Right lobe of liver (tissue), 6 donors: ENCODE results near the gene YARS1. TPM values are rescaled to one million over a fixed set of nuclear protein-coding genes. Genes with fewer than 3 reads are reported as not detected.

Experiments used
- ATAC-seq, 4 donors: fragments of 200-7000 bp; cut with Tn5 transposase; one replicate each; pipeline ENCODE4 v1.9.1; 2020; ENCODE audit warnings: mild to moderate bottlenecking in 4 of 4, moderate library complexity in 4 of 4
- DNase-seq, 3 donors: peaks; one replicate each; pipeline ENCODE4 v3.0.0-alpha.2; 2020
- H3K27ac ChIP-seq, 3 donors: fragments of 200-600 bp; one replicate each; pipeline ENCODE4 v1.8.0; 2022
- H3K27me3 ChIP-seq, 2 donors: fragments of 200-600 bp; one replicate each; pipeline ENCODE4 v1.8.0; 2022
- H3K36me3 ChIP-seq, 4 donors: fragments of 200-600 bp; sonication (generic) in 1 of 4; one replicate each; pipeline versions ENCODE4 v1.5.1 to v1.8.0; 2017 to 2022; ENCODE audit warnings: control low read depth in 1 of 4
- H3K4me1 ChIP-seq, 4 donors: fragments of 200-600 bp; sonication (generic) in 1 of 4; one replicate each; pipeline versions ENCODE4 v1.5.1 to v1.8.0; 2017 to 2022; ENCODE audit warnings: control low read depth in 1 of 4
- H3K4me3 ChIP-seq, 3 donors: fragments of 200-600 bp; one replicate each; pipeline ENCODE4 v1.8.0; 2022
- H3K9me3 ChIP-seq, 4 donors: fragments of 200-600 bp; sonication (generic) in 1 of 4; one replicate each; pipeline versions ENCODE4 v1.5.1 to v1.8.0; 2017 to 2022; ENCODE audit warnings: control low read depth in 1 of 4
- CTCF ChIP-seq, 4 donors: fragments of 200-600 bp in 3 of 4; fragments of 450-650 bp in 1 of 4; IDR thresholded peaks; one replicate each; pipeline versions ENCODE4 v1.5.1 to v1.8.0; 2016 to 2022; ENCODE audit warnings: antibody characterized with exemption in 4 of 4, mild to moderate bottlenecking in 2 of 4
- POLR2A ChIP-seq: fragments of 450-650 bp; IDR thresholded peaks from one replicate; pipeline ENCODE4 v1.6.1; 2017; ENCODE audit warnings: antibody characterized with exemption, mild to moderate bottlenecking
- WGBS: methylation state at CpG from one replicate; pipeline ENCODE4 v1.1.6; 2018; ENCODE audit warnings: low coverage, low lambda C conversion rate; ENCODE audit not compliant: insufficient coverage; ENCODE audit errors: missing lambda C conversion rate; 5-methylcytosine and 5-hydroxymethylcytosine counted together
- intact Hi-C, 2 donors: fragments of 100-400 bp; cut with DNase I; formaldehyde crosslinking; loops; one replicate each; pipeline versions ENCODE4 v1.11.2 to v1.14.1; 2022
- total RNA-seq, 6 experiments: library from RNA; depleted of rRNA in 2 of 6; stranded (reverse); fragments of >200 nt in 2 of 6; fragmentation: NEBNext Ultra II Directional in 3 of 6; extraction: Animal tissue kit (Norgen Biotek cat#: 25700) in 3 of 6; gene quantifications; one replicate each; pipeline versions ENCODE4 v1.1.0 to v1.2.4, GENCODE V29; 2016 to 2023
- donor health status: DM: no; HTN: yes; CAD: no.
- donor health status: DM: no; HTN: no; CAD: no.
- donor health status: DM: no; HTN: no; CAD: no.
- donor health status: DM: no; HTN: yes; CAD: no.
- donor health status: DM: no; HTN: yes; CAD: no.

Gene YARS1
- total RNA-seq, 6 experiments from 2014 or later: 37.4 to 84.3 (median 53.5) TPM

- Histone ChIP-seq H3K36me3 (peaks cover 0 to 21% (median 7%) of the 10 kb centered on the region in 4 donors), H3K27ac (no peak overlapping the region)
- intact Hi-C loops: no loop called here
These were observed 41.6 kb upstream of the YARS1 start for GRCh38 chr1:32858791-32859190.

GRCh38 chr1:32858136-32858535 is 41.0 kb upstream of the YARS1 start:
- Histone ChIP-seq H3K36me3 (peaks cover 0 to 21% (median 7%) of the 10 kb centered on the region in 4 donors), H3K4me1 (peaks cover 0 to 9% (median 4%) of the 10 kb centered on the region in 4 donors), H3K4me3 (no peak overlapping the region), H3K27me3 (no peaks in the 10 kb centered on the region), H3K27ac (no peak overlapping the region), H3K9me3 (no peaks in the 10 kb centered on the region)
- no peak for ATAC-seq
- DNase-seq: no peak
- 88% methylated on average over 2 of the region's 2 CpGs for WGBS
- TF ChIP-seq CTCF (IDR thresholded peaks at IDR 0.05): no peak
- TF ChIP-seq POLR2A: no peak
- intact Hi-C loops: no loop called here

More at GRCh38 chr1:32858791-32859190, 41.6 kb upstream of the YARS1 start:
- WGBS: 94% methylated on average over 5 of the region's 7 CpGs
- no peaks in the 10 kb centered on the region for H3K9me3 ChIP-seq
- H3K4me3 ChIP-seq: no peak overlapping the region
- TF ChIP-seq CTCF (IDR thresholded peaks at IDR 0.05): no peak
- no peak for TF ChIP-seq POLR2A
- peaks cover 0 to 10% (median 5%) of the 10 kb centered on the region in 4 donors for H3K4me1 ChIP-seq
- H3K27me3 ChIP-seq: no peaks in the 10 kb centered on the region
- DNase-seq (no peak), ATAC-seq (no peak)

- ATAC-seq (no peak), DNase-seq (no peak)
- Histone ChIP-seq H3K27ac (no peak overlapping the region), H3K9me3 (no peaks in the 10 kb centered on the region), H3K36me3 (peaks cover 0 to 24% (median 7%) of the 10 kb centered on the region in 4 donors), H3K4me3 (no peak overlapping the region), H3K4me1 (peaks cover 0 to 9% (median 4%) of the 10 kb centered on the region in 4 donors), H3K27me3 (no peaks in the 10 kb centered on the region)
- TF ChIP-seq CTCF (IDR thresholded peaks at IDR 0.05) (no peak), POLR2A (no peak)
- intact Hi-C loops: no loop called here
- whole genome bisulfite sequencing: 91% methylated on average over 13 of the region's 13 CpGs
These were observed 38.9 kb upstream of the YARS1 start for GRCh38 chr1:32855861-32856617.

- Histone ChIP-seq H3K27ac (no peak overlapping the region), H3K27me3 (no peaks in the 10 kb centered on the region), H3K36me3 (peaks cover 0 to 10% (median 2%) of the 10 kb centered on the region in 4 donors), H3K9me3 (no peaks in the 10 kb centered on the region), H3K4me3 (no peak overlapping the region), H3K4me1 (no peaks in the 10 kb centered on the region)
- 38% methylated on average over 2 of the region's 2 CpGs for WGBS
- TF ChIP-seq CTCF (IDR thresholded peaks at IDR 0.05) (no peak), POLR2A (no peak)
- intact Hi-C loops: no loop called here
- no peak for DNase-seq
- no peak for ATAC-seq
These were observed 31.4 kb upstream of the YARS1 start for GRCh38 chr1:32848354-32849063.
